ENCODE measurements around the gene GRIK4. TPM values are rescaled to one million over a fixed set of nuclear protein-coding genes. Genes with fewer than 3 reads are reported as not detected.
A peak's percentile ranks its signal among the peaks of the same experiment; 100 is the strongest.

GRIK4 gene
- total and polyA plus RNA-seq, 4 donors: 0.41 to 4.9 (median 1.7) TPM

- Histone ChIP-seq H3K4me3 (no peak overlapping the region), H3K9ac (ENCODE audit: insufficient read depth in 1 of 2, low read length in 2 of 2) (peak overlapping the region in 1 of 2 donors; percentile 48), H3K4me1 (ENCODE audit: control insufficient read depth in 5 of 5, insufficient read depth in 5 of 5, low read length in 5 of 5) (peaks cover 0 to 27% (median 9%) of the 10 kb centered on the region in 5 donors), H3K36me3 (ENCODE audit: control insufficient read depth in 4 of 4, insufficient read depth in 4 of 4, low read length in 4 of 4) (no peaks in the 10 kb centered on the region), H3K9me3 (ENCODE audit: control insufficient read depth in 4 of 4, insufficient read depth in 3 of 4, low read length in 3 of 4) (peaks cover 0 to 4% (median 0%) of the 10 kb centered on the region in 4 donors), H3K27me3 (ENCODE audit: control insufficient read depth in 3 of 3, insufficient read depth in 3 of 3, low read length in 2 of 3) (peaks cover 0 to 10% (median 4%) of the 10 kb centered on the region in 3 donors), H3K27ac (ENCODE audit: low read depth in 1 of 2, low read length in 1 of 2) (no peak overlapping the region)
- ATAC-seq (ENCODE audit: insufficient read depth, low FRiP score) (no peak), DNase-seq (peak; percentile 82 to 89 (median 85))
- TF ChIP-seq, protein P1, sequence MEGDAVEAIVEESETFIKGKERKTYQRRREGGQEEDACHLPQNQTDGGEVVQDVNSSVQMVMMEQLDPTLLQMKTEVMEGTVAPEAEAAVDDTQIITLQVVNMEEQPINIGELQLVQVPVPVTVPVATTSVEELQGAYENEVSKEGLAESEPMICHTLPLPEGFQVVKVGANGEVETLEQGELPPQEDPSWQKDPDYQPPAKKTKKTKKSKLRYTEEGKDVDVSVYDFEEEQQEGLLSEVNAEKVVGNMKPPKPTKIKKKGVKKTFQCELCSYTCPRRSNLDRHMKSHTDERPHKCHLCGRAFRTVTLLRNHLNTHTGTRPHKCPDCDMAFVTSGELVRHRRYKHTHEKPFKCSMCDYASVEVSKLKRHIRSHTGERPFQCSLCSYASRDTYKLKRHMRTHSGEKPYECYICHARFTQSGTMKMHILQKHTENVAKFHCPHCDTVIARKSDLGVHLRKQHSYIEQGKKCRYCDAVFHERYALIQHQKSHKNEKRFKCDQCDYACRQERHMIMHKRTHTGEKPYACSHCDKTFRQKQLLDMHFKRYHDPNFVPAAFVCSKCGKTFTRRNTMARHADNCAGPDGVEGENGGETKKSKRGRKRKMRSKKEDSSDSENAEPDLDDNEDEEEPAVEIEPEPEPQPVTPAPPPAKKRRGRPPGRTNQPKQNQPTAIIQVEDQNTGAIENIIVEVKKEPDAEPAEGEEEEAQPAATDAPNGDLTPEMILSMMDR (IDR thresholded peaks at IDR 0.05; ENCODE audit: control extremely low read depth, extremely low read depth): no peak
- WGBS, 2 donors: 19 to 22% methylated on average over 53 of the region's 53 CpGs
These were observed 52.4 kb downstream of the GRIK4 start for GRCh38 chr11:120563703-120564572.

- ATAC-seq (ENCODE audit: insufficient read depth, low FRiP score): peak; percentile 29
- H3K27ac ChIP-seq (ENCODE audit: low read depth in 1 of 2, low read length in 1 of 2): no peak overlapping the region
- TF ChIP-seq, protein P1 (IDR thresholded peaks at IDR 0.05; ENCODE audit: control extremely low read depth, extremely low read depth): no peak
- no peak overlapping the region for H3K9ac ChIP-seq (ENCODE audit: insufficient read depth in 1 of 2, low read length in 2 of 2)
- no peak overlapping the region for H3K4me3 ChIP-seq
- H3K9me3 ChIP-seq (ENCODE audit: control insufficient read depth in 4 of 4, insufficient read depth in 3 of 4, low read length in 3 of 4): peaks cover 0 to 4% (median 0%) of the 10 kb centered on the region in 4 donors
- no peaks in the 10 kb centered on the region for H3K36me3 ChIP-seq (ENCODE audit: control insufficient read depth in 4 of 4, insufficient read depth in 4 of 4, low read length in 4 of 4)
- peak; percentile 65 to 71 (median 71) for DNase-seq
- peaks cover 0 to 31% (median 9%) of the 10 kb centered on the region in 5 donors for H3K4me1 ChIP-seq (ENCODE audit: control insufficient read depth in 5 of 5, insufficient read depth in 5 of 5, low read length in 5 of 5)
- 1 to 3% methylated on average over 67 to 75 of the region's 75 CpGs for WGBS, 2 donors
- peaks cover 0 to 13% (median 4%) of the 10 kb centered on the region in 3 donors for H3K27me3 ChIP-seq (ENCODE audit: control insufficient read depth in 3 of 3, insufficient read depth in 3 of 3, low read length in 2 of 3)
These were observed 53.2 kb downstream of the GRIK4 start for GRCh38 chr11:120564573-120565311.

GRCh38 chr11:120565466-120566155 is 54.1 kb downstream of the GRIK4 start:
- WGBS, 2 donors: 87 to 89% methylated on average over 14 of the region's 14 CpGs
- Histone ChIP-seq H3K4me1 (ENCODE audit: control insufficient read depth in 5 of 5, insufficient read depth in 5 of 5, low read length in 5 of 5) (peaks cover 0 to 34% (median 9%) of the 10 kb centered on the region in 5 donors), H3K27ac (ENCODE audit: low read depth in 1 of 2, low read length in 1 of 2) (no peak overlapping the region), H3K9ac (ENCODE audit: insufficient read depth in 1 of 2, low read length in 2 of 2) (no peak overlapping the region), H3K27me3 (ENCODE audit: control insufficient read depth in 3 of 3, insufficient read depth in 3 of 3, low read length in 2 of 3) (peaks cover 0 to 13% (median 4%) of the 10 kb centered on the region in 3 donors), H3K9me3 (ENCODE audit: control insufficient read depth in 4 of 4, insufficient read depth in 3 of 4, low read length in 3 of 4) (peaks cover 0 to 4% (median 0%) of the 10 kb centered on the region in 4 donors), H3K4me3 (no peak overlapping the region), H3K36me3 (ENCODE audit: control insufficient read depth in 4 of 4, insufficient read depth in 4 of 4, low read length in 4 of 4) (no peaks in the 10 kb centered on the region)
- TF ChIP-seq, protein P1 (IDR thresholded peaks at IDR 0.05; ENCODE audit: control extremely low read depth, extremely low read depth): no peak
- no peak for ATAC-seq (ENCODE audit: insufficient read depth, low FRiP score)
- DNase-seq: no peak

Measured in lung (tissue), 12 donors.